OCI-LY3 (cell line): ENCODE measurements around the gene TICRR.

Source experiments
- H2AFZ ChIP-seq: fragments of 200-600, 300-600 bp; shearing (Covaris generic); 2 replicates; pipeline ENCODE4 v1.6.0; 2014; ENCODE audit warnings: antibody characterized with exemption, low read depth, low read length
- H3K27ac ChIP-seq: fragments of 200-600, 300-600 bp; sonication (generic); 2 replicates; pipeline ENCODE4 v1.5.1; 2014; ENCODE audit warnings: mild to moderate bottlenecking, low read length, moderate library complexity, mixed read lengths
- H3K27me3 ChIP-seq: fragments of 200-600, 300-600 bp; sonication (generic); 2 replicates; pipeline ENCODE4 v1.6.1; 2014; ENCODE audit warnings: low read depth, low read length, mixed read lengths
- H3K36me3 ChIP-seq: fragments of 200-600, 300-600 bp; sonication (generic); replicated peaks from 2 replicates; pipeline ENCODE3; 2014; ENCODE audit warnings: low read depth, low read length, mixed read lengths
- H3K4me1 ChIP-seq: fragments of 300-600, 200-600 bp; sonication (generic); 2 replicates; pipeline ENCODE4 v1.6.1; 2014; ENCODE audit warnings: low read length, mixed read lengths
- H3K4me2 ChIP-seq: fragments of 200-600, 300-600 bp; sonication (generic); 2 replicates; pipeline ENCODE4 v1.6.1; 2014; ENCODE audit warnings: low read length, mixed read lengths
- H3K4me3 ChIP-seq: fragments of 300-600, 200-600 bp; sonication (generic); 2 replicates; pipeline ENCODE4 v1.5.1; 2014; ENCODE audit warnings: antibody characterized with exemption, mild to moderate bottlenecking, low read length, moderate library complexity
- H3K79me2 ChIP-seq: fragments of 300-600, 200-600 bp; shearing (Covaris generic); 2 replicates; pipeline ENCODE4 v1.6.1; 2014; ENCODE audit warnings: mild to moderate bottlenecking, low read length, mixed read lengths
- H3K9ac ChIP-seq: fragments of 300-600, 200-600 bp; shearing (Covaris generic); 2 replicates; pipeline ENCODE4 v1.6.0; 2014; ENCODE audit warnings: mild to moderate bottlenecking, low read length, moderate library complexity
- H3K9me3 ChIP-seq: fragments of 200-600, 300-600 bp; shearing (Covaris generic); 2 replicates; pipeline ENCODE4 v1.6.1; 2014; ENCODE audit warnings: low read length, mixed read lengths; ENCODE audit not compliant: insufficient read depth
- H4K20me1 ChIP-seq: fragments of 200-600, 300-600 bp; sonication (generic); 2 replicates; pipeline ENCODE4 v1.6.1; 2016; ENCODE audit warnings: low read length, mixed read lengths; ENCODE audit not compliant: insufficient read depth
- CTCF ChIP-seq: fragments of 200-600, 300-600 bp; sonication (generic); IDR thresholded peaks from 2 replicates; pipeline ENCODE4 v1.5.1; 2014; ENCODE audit warnings: antibody characterized with exemption, low read length, low read depth
- EZH2phosphoT487 ChIP-seq: fragments of 200-600 bp; shearing (Covaris generic); IDR thresholded peaks from 2 replicates; pipeline ENCODE4 v1.6.1; 2018; ENCODE audit warnings: antibody characterized with exemption, mixed run types, low read depth

TICRR gene

GRCh38 chr15:89569090-89569745 lies 6.1 kb upstream of the TICRR start:
- H3K79me2 ChIP-seq = no peaks in the 10 kb centered on the region
- no peak overlapping the region for H3K9ac ChIP-seq
- no peak for TF ChIP-seq EZH2phosphoT487
- no peak for TF ChIP-seq CTCF
- H3K4me1 ChIP-seq = no peaks in the 10 kb centered on the region
- no peaks in the 10 kb centered on the region for H3K9me3 ChIP-seq
- H3K4me3 ChIP-seq = no peak overlapping the region
- no peak overlapping the region for H3K4me2 ChIP-seq
- H3K36me3 ChIP-seq = no peaks in the 10 kb centered on the region
- H4K20me1 ChIP-seq = no peaks in the 10 kb centered on the region
- no peaks in the 10 kb centered on the region for H3K27me3 ChIP-seq
- H3K27ac ChIP-seq = no peak overlapping the region
- H2AFZ ChIP-seq = no peak overlapping the region

GRCh38 chr15:89575656-89576416 lies 567 bp downstream of the TICRR start:
- H3K4me1 ChIP-seq = peaks cover 20% of the 10 kb centered on the region
- H3K4me3 ChIP-seq = peak overlapping the region; percentile 94
- H3K4me2 ChIP-seq = peak overlapping the region; percentile 82
- H2AFZ ChIP-seq = peak overlapping the region; percentile 37; the same call in 1 of the 2 replicates
- no peak for TF ChIP-seq CTCF
- no peak for TF ChIP-seq EZH2phosphoT487
- H3K27ac ChIP-seq = peak overlapping the region; percentile 56
- H3K9ac ChIP-seq = peak overlapping the region; percentile 90
- no peaks in the 10 kb centered on the region for H3K27me3 ChIP-seq
- no peaks in the 10 kb centered on the region for H3K9me3 ChIP-seq
- H3K79me2 ChIP-seq = peaks cover 56% of the 10 kb centered on the region
- peaks cover 32% of the 10 kb centered on the region for H3K36me3 ChIP-seq
- H4K20me1 ChIP-seq = peaks cover 17% of the 10 kb centered on the region

GRCh38 chr15:89576417-89576773 lies 1.1 kb downstream of the TICRR start:
- TF ChIP-seq EZH2phosphoT487 (no peak), CTCF (no peak)
- H3K79me2 ChIP-seq = peaks cover 61% of the 10 kb centered on the region

GRCh38 chr15:89577776-89578115 lies 2.5 kb downstream of the TICRR start:
- H3K4me2 ChIP-seq = peak overlapping the region; percentile 36
- no peak overlapping the region for H2AFZ ChIP-seq
- peaks cover 42% of the 10 kb centered on the region for H3K36me3 ChIP-seq
- no peak overlapping the region; the same call in 1 of the 2 replicates for H3K4me3 ChIP-seq
- peaks cover 26% of the 10 kb centered on the region for H4K20me1 ChIP-seq
- H3K79me2 ChIP-seq = peaks cover 74% of the 10 kb centered on the region
- H3K9me3 ChIP-seq = no peaks in the 10 kb centered on the region
- H3K4me1 ChIP-seq = peaks cover 20% of the 10 kb centered on the region
- no peak for TF ChIP-seq CTCF
- TF ChIP-seq EZH2phosphoT487 = no peak
- no peak overlapping the region for H3K9ac ChIP-seq
- no peak overlapping the region for H3K27ac ChIP-seq
- H3K27me3 ChIP-seq = no peaks in the 10 kb centered on the region

More at GRCh38 chr15:89576417-89576773, 1.1 kb downstream of the TICRR start:
- peaks cover 36% of the 10 kb centered on the region for H3K36me3 ChIP-seq
- H3K4me2 ChIP-seq = peak overlapping the region; percentile 82
- H3K9ac ChIP-seq = peak overlapping the region; percentile 90
- H3K27me3 ChIP-seq = no peaks in the 10 kb centered on the region
- peaks cover 21% of the 10 kb centered on the region for H4K20me1 ChIP-seq
- 0 out of 2 replicates have a peak overlapping the region, but pooled peaks have one; percentile 56 for H3K27ac ChIP-seq
- H3K4me3 ChIP-seq = peak overlapping the region; percentile 94
- no peak overlapping the region for H2AFZ ChIP-seq
- no peaks in the 10 kb centered on the region for H3K9me3 ChIP-seq
- H3K4me1 ChIP-seq = peaks cover 20% of the 10 kb centered on the region
